Progenitor cell of endocrine pancreas (in vitro differentiated cells): ENCODE results near the gene MYH3. TPM values are rescaled to one million over a fixed set of nuclear protein-coding genes. Genes with fewer than 3 reads are reported as not detected.

Experiments used
- DNase-seq: peaks from one replicate; pipeline ENCODE4 v3.0.0; 2021; ENCODE audit warnings: low spot score; ENCODE audit not compliant: unreplicated experiment
- H3K27ac Mint-ChIP-seq: 2 replicates; pipeline ENCODE4 v1.8.0; 2021; ENCODE audit warnings: mild to moderate bottlenecking, moderate library complexity, mixed read lengths
- H3K27me3 Mint-ChIP-seq: 2 replicates; pipeline ENCODE4 v1.8.0; 2021; ENCODE audit warnings: mixed read lengths
- H3K36me3 Mint-ChIP-seq: 2 replicates; pipeline ENCODE4 v1.8.0; 2022; ENCODE audit warnings: mixed read lengths; ENCODE audit not compliant: insufficient read depth
- H3K4me1 Mint-ChIP-seq: 2 replicates; pipeline ENCODE4 v1.8.0; 2021; ENCODE audit warnings: low read depth, mixed read lengths
- H3K4me3 Mint-ChIP-seq: 2 replicates; pipeline ENCODE4 v1.8.0; 2021; ENCODE audit warnings: low read depth, mild to moderate bottlenecking, moderate library complexity, mixed read lengths
- H3K9me3 Mint-ChIP-seq: 2 replicates; pipeline ENCODE4 v1.8.0; 2021; ENCODE audit warnings: low read depth, mixed read lengths
- total RNA-seq: library from RNA; stranded (reverse); gene quantifications from 2 replicates; pipeline ENCODE4 v1.2.1, GENCODE V29; 2021
- TF ChIP-seq, protein P1 (sequence below): fragments of 200-600 bp; sonication (generic); IDR thresholded peaks from one replicate; pipeline ENCODE4 v1.5.0; 2021; ENCODE audit warnings: antibody characterized with exemption, mild to moderate bottlenecking; ENCODE audit not compliant: unreplicated experiment

MYH3 gene
- total RNA-seq, 1 donor from 2014 or later = 4.4 TPM

DNA sequence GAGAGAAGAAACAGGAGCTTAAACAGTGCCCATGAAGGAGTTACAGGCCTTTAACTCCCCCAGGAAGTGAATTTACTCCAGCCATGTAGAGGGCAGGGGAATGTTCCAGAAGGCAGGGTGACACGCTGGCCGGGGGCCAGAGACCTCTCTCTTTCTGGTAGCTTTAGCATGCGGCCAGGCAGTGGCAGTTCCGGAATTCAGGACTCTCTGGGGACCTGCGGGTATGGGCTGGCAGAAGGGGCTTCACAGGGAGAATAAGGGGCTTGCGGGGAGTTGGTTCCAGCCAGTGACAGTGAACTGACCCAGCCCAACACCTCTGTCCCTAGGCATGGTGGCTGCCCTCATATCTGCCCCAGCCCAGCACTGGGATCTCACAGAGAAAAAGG, 40.0 kb downstream of the MYH3 start:
- Mint-ChIP-seq H3K4me3 (no peak overlapping the region), H3K27ac (no peak overlapping the region), H3K9me3 (no peaks in the 10 kb centered on the region), H3K27me3 (peaks cover 10% of the 10 kb centered on the region), H3K4me1 (no peaks in the 10 kb centered on the region), H3K36me3 (no peaks in the 10 kb centered on the region)
- DNase-seq = no peak
- TF ChIP-seq, protein P1, sequence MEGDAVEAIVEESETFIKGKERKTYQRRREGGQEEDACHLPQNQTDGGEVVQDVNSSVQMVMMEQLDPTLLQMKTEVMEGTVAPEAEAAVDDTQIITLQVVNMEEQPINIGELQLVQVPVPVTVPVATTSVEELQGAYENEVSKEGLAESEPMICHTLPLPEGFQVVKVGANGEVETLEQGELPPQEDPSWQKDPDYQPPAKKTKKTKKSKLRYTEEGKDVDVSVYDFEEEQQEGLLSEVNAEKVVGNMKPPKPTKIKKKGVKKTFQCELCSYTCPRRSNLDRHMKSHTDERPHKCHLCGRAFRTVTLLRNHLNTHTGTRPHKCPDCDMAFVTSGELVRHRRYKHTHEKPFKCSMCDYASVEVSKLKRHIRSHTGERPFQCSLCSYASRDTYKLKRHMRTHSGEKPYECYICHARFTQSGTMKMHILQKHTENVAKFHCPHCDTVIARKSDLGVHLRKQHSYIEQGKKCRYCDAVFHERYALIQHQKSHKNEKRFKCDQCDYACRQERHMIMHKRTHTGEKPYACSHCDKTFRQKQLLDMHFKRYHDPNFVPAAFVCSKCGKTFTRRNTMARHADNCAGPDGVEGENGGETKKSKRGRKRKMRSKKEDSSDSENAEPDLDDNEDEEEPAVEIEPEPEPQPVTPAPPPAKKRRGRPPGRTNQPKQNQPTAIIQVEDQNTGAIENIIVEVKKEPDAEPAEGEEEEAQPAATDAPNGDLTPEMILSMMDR = no peak

DNA sequence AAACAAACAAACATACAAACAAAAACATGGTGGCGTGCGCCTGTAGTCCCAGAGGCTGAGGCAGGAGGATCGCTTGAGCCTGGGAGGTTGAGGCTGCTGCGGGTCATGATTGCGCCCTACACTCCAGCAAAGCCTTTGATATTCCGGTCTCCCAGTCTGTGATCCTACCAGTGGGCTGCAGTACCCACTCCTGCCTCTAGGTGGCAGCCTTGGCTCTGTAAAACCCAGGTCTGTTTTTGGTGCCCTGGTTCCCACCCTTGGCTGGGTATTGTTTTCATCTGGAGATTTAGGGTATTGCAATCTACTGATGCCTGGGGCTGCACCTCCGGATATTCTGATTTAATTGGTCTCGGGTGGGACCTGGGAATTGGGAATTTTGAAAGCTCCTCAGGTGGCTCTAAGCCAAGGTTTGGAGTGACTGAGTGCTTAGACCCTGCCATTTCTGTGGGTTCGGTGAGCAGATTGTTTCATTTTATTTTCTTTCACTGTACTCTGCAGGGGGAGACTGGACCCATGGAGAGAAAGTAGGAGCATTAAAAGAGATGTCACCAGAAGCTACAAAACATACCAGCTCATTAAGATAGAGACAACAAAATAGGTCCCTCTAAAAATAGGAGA, 40.5 kb downstream of the MYH3 start:
- Mint-ChIP-seq H3K27ac (no peak overlapping the region), H3K4me3 (no peak overlapping the region), H3K4me1 (no peaks in the 10 kb centered on the region), H3K27me3 (peaks cover 9% of the 10 kb centered on the region), H3K36me3 (no peaks in the 10 kb centered on the region), H3K9me3 (no peaks in the 10 kb centered on the region)
- TF ChIP-seq, protein P1 = peak; percentile 99
- DNase-seq = peak; percentile 85

DNA sequence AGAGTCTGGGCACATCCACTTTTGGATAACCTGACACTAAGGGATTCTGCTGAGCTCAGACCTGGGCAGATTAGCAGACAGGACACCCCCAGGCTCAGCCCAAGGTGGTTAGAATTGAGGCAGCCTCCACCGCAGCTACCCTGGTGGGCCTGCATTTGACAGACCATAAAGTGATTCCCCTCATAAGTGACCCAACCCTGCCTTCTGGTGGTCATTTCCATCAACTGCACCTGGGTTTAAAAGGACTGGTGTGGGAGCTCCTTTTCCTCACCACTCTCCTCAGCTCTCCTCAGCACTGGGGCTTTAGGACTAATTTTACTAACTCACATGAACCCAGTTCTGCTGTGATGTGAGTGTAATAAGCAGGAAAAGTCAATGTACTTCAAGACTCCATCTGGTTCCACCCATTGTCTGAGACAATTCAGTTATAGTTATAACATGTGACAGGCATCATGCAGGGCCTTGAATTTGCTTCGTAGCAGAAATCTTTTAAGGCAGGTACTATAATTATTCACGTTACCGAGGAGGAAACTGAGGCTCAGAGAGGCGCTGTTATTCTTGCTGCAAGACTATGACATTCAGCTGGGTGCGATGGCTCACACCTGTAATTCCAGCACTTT, 42.5 kb downstream of the MYH3 start:
- Mint-ChIP-seq H3K36me3 (no peaks in the 10 kb centered on the region), H3K27ac (no peak overlapping the region), H3K27me3 (peaks cover 13% of the 10 kb centered on the region), H3K9me3 (no peaks in the 10 kb centered on the region), H3K4me3 (no peak overlapping the region), H3K4me1 (no peaks in the 10 kb centered on the region)
- TF ChIP-seq, protein P1 = peak; percentile 84
- DNase-seq = peak; percentile 61

DNA sequence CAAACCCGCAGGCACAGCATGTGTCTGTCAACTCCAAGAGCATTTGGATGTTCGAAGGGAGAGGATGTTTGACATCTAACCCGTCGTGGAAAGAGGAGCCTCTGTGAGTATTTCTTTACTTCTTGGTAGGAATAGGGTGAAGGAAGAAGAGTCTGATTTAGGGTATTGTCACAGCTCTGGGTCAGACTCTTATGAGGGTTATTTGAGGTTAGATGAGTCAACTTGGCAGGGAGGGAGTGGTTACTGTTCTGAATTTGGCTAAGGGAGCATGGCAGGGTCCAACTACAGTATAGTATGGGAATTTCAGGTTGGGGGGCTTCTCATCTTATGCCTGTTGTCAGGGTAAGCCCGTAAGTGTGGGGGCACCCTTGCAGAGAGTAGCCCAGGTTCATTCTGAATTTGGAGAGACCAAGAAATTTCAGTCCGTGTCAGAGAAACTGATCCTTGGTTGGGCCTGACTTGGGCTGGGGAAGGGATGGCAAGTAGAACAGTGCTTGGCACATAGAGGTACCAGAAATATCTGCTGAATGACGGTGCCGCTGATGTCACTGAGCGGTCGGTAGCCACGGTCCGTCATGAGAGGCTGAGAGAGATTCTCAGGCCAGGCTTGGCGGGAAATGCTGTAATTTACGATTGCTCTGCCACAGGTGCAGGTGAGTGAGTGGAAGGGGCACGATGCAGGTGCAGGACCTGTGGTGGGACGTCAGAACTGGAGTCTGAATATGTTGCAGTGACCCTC, 43.2 kb downstream of the MYH3 start:
- TF ChIP-seq, protein P1 = no peak
- Mint-ChIP-seq H3K4me1 (no peaks in the 10 kb centered on the region), H3K27ac (no peak overlapping the region), H3K9me3 (no peaks in the 10 kb centered on the region), H3K4me3 (no peak overlapping the region), H3K27me3 (peaks cover 13% of the 10 kb centered on the region), H3K36me3 (no peaks in the 10 kb centered on the region)
- no peak for DNase-seq

DNA sequence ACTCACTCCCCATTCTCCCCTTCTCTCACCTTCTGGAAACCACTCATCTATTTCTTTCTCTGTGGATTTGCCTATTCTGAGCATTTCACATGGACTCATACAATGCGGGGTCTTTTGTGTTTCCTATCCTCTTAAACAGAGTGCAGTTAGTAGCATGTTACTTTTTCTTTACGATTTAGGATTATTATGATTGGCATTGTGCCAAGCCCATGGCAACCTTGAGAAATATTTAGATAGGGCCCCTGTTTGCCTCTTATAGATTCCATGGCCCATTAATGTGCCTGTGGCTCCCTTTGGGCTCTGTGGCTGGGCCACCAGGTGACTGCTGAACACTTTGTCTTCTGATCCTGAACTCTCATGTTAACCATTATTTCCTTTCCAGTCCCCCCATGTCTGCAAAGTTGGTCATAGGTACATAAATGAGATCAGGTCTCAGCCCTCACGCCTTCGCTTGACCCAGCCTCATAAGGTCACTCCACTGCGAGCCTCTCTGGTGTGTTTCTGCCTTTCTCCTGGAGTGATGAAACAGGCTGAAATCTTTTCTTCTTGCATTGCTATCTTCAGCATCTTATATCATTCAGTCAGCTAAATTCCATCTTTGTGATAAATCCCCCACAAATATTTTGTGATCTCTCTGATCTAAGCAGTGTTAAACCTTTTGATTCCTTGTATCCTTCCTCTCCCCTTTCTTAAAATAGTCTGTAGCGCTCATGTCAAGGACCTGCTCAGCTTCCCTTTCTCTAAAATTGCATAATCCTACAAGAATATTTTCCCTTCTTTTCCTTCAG, 44.0 kb downstream of the MYH3 start:
- Mint-ChIP-seq H3K36me3 (no peaks in the 10 kb centered on the region), H3K9me3 (no peaks in the 10 kb centered on the region), H3K27ac (no peak overlapping the region), H3K4me3 (no peak overlapping the region), H3K4me1 (no peaks in the 10 kb centered on the region), H3K27me3 (peaks cover 13% of the 10 kb centered on the region)
- TF ChIP-seq, protein P1 = no peak
- no peak for DNase-seq
